ENCODE measurements around the gene PROM2. TPM values are rescaled to one million over a fixed set of nuclear protein-coding genes. Genes with fewer than 3 reads are reported as not detected.
"Not testable (repeated sequence)": the region's sequence is repeated elsewhere in the genome, so short reads cannot be mapped to it uniquely, and the experiment has no call there.

The PROM2 gene
- total RNA-seq, 1 donor from 2014 or later: 1.4 TPM

GRCh38 chr2:95262896-95263542, 11.2 kb upstream of the PROM2 start:
- no peak for DNase-seq
- H3K9me3 Mint-ChIP-seq: peaks cover 10% of the 10 kb centered on the region
- H3K4me3 Mint-ChIP-seq: no peak overlapping the region
- H3K27ac Mint-ChIP-seq: no peak overlapping the region
- H3K36me3 Mint-ChIP-seq (ENCODE audit: low read depth): no peaks in the 10 kb centered on the region
- no peaks in the 10 kb centered on the region for H3K4me1 Mint-ChIP-seq
- intact Hi-C loops (cut with micrococcal nuclease): no loop called here
- H3K27me3 Mint-ChIP-seq: no peaks in the 10 kb centered on the region

GRCh38 chr2:95264624-95265023, 9.6 kb upstream of the PROM2 start:
- peaks cover 4% of the 10 kb centered on the region for H3K9me3 Mint-ChIP-seq
- H3K4me3 Mint-ChIP-seq: no peak overlapping the region
- no peak for DNase-seq
- no peaks in the 10 kb centered on the region for H3K4me1 Mint-ChIP-seq
- intact Hi-C loops (cut with micrococcal nuclease): no loop called here
- H3K27me3 Mint-ChIP-seq: no peaks in the 10 kb centered on the region
- H3K27ac Mint-ChIP-seq: no peak overlapping the region
- H3K36me3 Mint-ChIP-seq (ENCODE audit: low read depth): no peaks in the 10 kb centered on the region

- Mint-ChIP-seq H3K36me3 (ENCODE audit: low read depth) (no peaks in the 10 kb centered on the region), H3K9me3 (peaks cover 3% of the 10 kb centered on the region), H3K4me3 (no peak overlapping the region), H3K4me1 (no peaks in the 10 kb centered on the region), H3K27me3 (no peaks in the 10 kb centered on the region), H3K27ac (no peak overlapping the region)
- DNase-seq: no peak
- intact Hi-C loops (cut with micrococcal nuclease): no loop called here
These were observed 9.1 kb upstream of the PROM2 start for GRCh38 chr2:95265182-95265581.

GRCh38 chr2:95266781-95267430, 7.3 kb upstream of the PROM2 start:
- H3K9me3 Mint-ChIP-seq: no peaks in the 10 kb centered on the region
- DNase-seq: no peak
- H3K4me3 Mint-ChIP-seq: no peak overlapping the region
- H3K36me3 Mint-ChIP-seq (ENCODE audit: low read depth): no peaks in the 10 kb centered on the region
- H3K27me3 Mint-ChIP-seq: no peaks in the 10 kb centered on the region
- intact Hi-C loops (cut with micrococcal nuclease): no loop called here
- H3K4me1 Mint-ChIP-seq: no peaks in the 10 kb centered on the region
- no peak overlapping the region for H3K27ac Mint-ChIP-seq

GRCh38 chr2:95267458-95268210, 6.6 kb upstream of the PROM2 start:
- no peaks in the 10 kb centered on the region for H3K36me3 Mint-ChIP-seq (ENCODE audit: low read depth)

GRCh38 chr2:95268211-95269035, 5.8 kb upstream of the PROM2 start:
- intact Hi-C loops (cut with micrococcal nuclease): no loop called here
- no peak for DNase-seq
- Mint-ChIP-seq H3K27me3 (no peaks in the 10 kb centered on the region), H3K4me3 (no peak overlapping the region), H3K9me3 (no peaks in the 10 kb centered on the region), H3K36me3 (ENCODE audit: low read depth) (no peaks in the 10 kb centered on the region), H3K27ac (no peak overlapping the region), H3K4me1 (no peaks in the 10 kb centered on the region)

More at GRCh38 chr2:95267458-95268210, 6.6 kb upstream of the PROM2 start:
- H3K4me1 Mint-ChIP-seq: no peaks in the 10 kb centered on the region
- intact Hi-C loops (cut with micrococcal nuclease): no loop called here
- no peaks in the 10 kb centered on the region for H3K9me3 Mint-ChIP-seq
- H3K27ac Mint-ChIP-seq: no peak overlapping the region
- no peak overlapping the region for H3K4me3 Mint-ChIP-seq
- no peaks in the 10 kb centered on the region for H3K27me3 Mint-ChIP-seq
- DNase-seq: no peak

GRCh38 chr2:95269036-95269680, 5.1 kb upstream of the PROM2 start:
- no peaks in the 10 kb centered on the region for H3K4me1 Mint-ChIP-seq
- H3K27me3 Mint-ChIP-seq: no peaks in the 10 kb centered on the region
- no peak overlapping the region for H3K27ac Mint-ChIP-seq
- no peak for DNase-seq
- no peak overlapping the region for H3K4me3 Mint-ChIP-seq
- intact Hi-C loops (cut with micrococcal nuclease): no loop called here
- H3K9me3 Mint-ChIP-seq: no peaks in the 10 kb centered on the region
- no peaks in the 10 kb centered on the region for H3K36me3 Mint-ChIP-seq (ENCODE audit: low read depth)

GRCh38 chr2:95269745-95270144, 4.5 kb upstream of the PROM2 start:
- intact Hi-C loops (cut with micrococcal nuclease); H3K4me3 Mint-ChIP-seq; DNase-seq; H3K9me3 Mint-ChIP-seq; H3K27ac Mint-ChIP-seq; H3K27me3 Mint-ChIP-seq; H3K4me1 Mint-ChIP-seq; H3K36me3 Mint-ChIP-seq (ENCODE audit: low read depth): not testable (repeated sequence)

- H3K9me3 Mint-ChIP-seq: no peaks in the 10 kb centered on the region
- intact Hi-C loops (cut with micrococcal nuclease): no loop called here
- H3K27ac Mint-ChIP-seq: no peak overlapping the region
- no peaks in the 10 kb centered on the region for H3K4me1 Mint-ChIP-seq
- H3K4me3 Mint-ChIP-seq: no peak overlapping the region
- no peaks in the 10 kb centered on the region for H3K36me3 Mint-ChIP-seq (ENCODE audit: low read depth)
- DNase-seq: no peak
- no peaks in the 10 kb centered on the region for H3K27me3 Mint-ChIP-seq
These were observed 3.6 kb upstream of the PROM2 start for GRCh38 chr2:95270541-95271081.

GRCh38 chr2:95271381-95271971, 2.8 kb upstream of the PROM2 start:
- Mint-ChIP-seq H3K4me1 (no peaks in the 10 kb centered on the region), H3K36me3 (ENCODE audit: low read depth) (no peaks in the 10 kb centered on the region)

GRCh38 chr2:95272299-95272751, 1.9 kb upstream of the PROM2 start:
- Mint-ChIP-seq H3K4me3 (no peak overlapping the region), H3K27me3 (no peaks in the 10 kb centered on the region), H3K4me1 (no peaks in the 10 kb centered on the region), H3K27ac (no peak overlapping the region), H3K9me3 (no peaks in the 10 kb centered on the region), H3K36me3 (ENCODE audit: low read depth) (no peaks in the 10 kb centered on the region)
- DNase-seq: no peak
- intact Hi-C loops (cut with micrococcal nuclease): no loop called here

More at GRCh38 chr2:95271381-95271971, 2.8 kb upstream of the PROM2 start:
- no peak for DNase-seq
- Mint-ChIP-seq H3K9me3 (no peaks in the 10 kb centered on the region), H3K27ac (no peak overlapping the region), H3K27me3 (no peaks in the 10 kb centered on the region), H3K4me3 (no peak overlapping the region)
- intact Hi-C loops (cut with micrococcal nuclease): no loop called here

- no peaks in the 10 kb centered on the region for H3K9me3 Mint-ChIP-seq
- no peaks in the 10 kb centered on the region for H3K36me3 Mint-ChIP-seq (ENCODE audit: low read depth)
- H3K27me3 Mint-ChIP-seq: no peaks in the 10 kb centered on the region
- no peaks in the 10 kb centered on the region for H3K4me1 Mint-ChIP-seq
- no peak overlapping the region for H3K27ac Mint-ChIP-seq
- DNase-seq: no peak
- intact Hi-C loops (cut with micrococcal nuclease): no loop called here
- H3K4me3 Mint-ChIP-seq: no peak overlapping the region
These were observed 1.5 kb upstream of the PROM2 start for GRCh38 chr2:95272781-95273180.

Measured in activated CD4-positive, alpha-beta T cell treated with anti-CD3 and anti-CD28 coated beads, Interleukin-2, amount 10 ng/mL, durations not matched to agents 24 days and 14 days (primary cell).